AG08396 (cell line): ENCODE results near the gene FGFR4.
"Not testable (repeated sequence)": the region's sequence is repeated elsewhere in the genome, so short reads cannot be mapped to it uniquely, and the experiment has no call there.

ENCODE experiments used
- DNase-seq: peaks from one replicate; pipeline ENCODE4 v3.0.0; 2012; ENCODE audit warnings: low spot score, mixed read lengths

FGFR4 gene

GRCh38 chr5:177086654-177087397, at the start of gene FGFR4:
Gene FGFR4 (plus strand): TSS chr5:177086915. CDS start chr5:177089603, 2,688 bp downstream.
- DNase-seq, result peak; percentile 95

- no peak for DNase-seq
Measured at GRCh38 chr5:177036921-177037320, 49.8 kb upstream of the FGFR4 start.

DNA sequence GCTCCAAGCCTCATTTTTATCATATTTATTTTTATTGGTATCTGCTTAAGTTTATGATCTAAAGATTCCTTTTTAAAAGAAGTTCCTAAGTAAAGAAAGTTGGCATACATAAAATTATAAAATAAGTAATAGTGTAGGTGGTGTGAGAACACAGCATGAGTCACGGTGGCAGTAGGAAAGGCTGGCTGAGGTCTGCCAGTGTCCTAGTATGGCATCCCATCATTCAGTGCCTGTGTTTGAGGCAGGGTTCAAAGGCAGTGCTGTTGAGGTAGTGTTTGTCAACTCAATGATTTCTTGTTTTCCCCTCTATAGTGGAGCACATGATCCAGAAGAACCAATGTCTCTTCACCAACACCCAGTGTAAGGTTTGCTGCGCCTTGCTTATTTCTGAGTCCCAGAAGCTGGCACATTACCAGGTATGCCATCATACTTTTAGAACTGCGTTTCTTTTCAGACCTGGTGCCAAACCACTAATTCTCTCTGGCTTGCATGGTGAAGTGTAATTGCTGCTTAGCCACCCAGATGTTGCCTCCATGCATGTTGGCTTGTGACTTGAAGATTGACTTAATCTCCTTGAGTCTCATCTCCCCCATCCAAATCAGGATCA, 45.8 kb upstream of the FGFR4 start:
- DNase-seq, result peak; percentile 49

DNA sequence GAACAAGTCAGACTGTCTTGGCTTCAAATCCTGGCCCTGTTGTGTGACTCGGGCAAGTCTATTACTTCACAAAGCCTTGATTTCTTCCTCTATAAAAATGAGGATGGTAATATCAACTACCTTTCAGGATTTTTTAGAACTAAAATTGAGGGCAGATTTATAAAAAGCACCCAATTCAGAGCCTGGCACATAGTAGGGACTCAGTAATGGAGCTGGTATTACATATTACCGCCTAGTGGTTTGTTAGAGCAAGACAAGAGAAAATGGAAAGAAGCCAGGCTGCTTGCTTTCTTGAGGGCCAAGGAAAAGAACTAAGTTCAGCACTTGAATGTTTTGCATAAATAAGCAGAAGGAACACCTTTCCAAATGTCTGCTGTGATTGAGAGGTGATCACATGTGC, 44.8 kb upstream of the FGFR4 start:
- no peak for DNase-seq

DNA sequence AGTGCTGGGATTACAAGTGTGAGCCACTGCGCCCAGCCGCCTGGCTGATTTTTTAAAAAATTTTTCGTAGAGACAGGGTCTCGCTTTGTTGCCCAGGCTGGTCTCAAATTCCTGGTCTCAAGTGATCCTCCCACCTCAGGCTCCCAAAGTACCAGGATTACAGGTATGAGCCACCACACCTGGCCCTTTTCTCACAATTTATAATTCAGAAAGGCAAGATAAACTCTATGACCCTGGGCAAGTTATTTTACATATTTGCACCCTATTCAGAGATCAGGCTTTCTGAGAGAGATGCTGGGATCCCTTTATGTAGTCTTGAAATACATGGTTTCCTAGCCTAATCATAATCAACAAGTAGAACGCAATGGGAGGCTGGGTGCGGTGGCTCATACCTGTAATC, 43.6 kb upstream of the FGFR4 start:
- DNase-seq, result no peak

DNA sequence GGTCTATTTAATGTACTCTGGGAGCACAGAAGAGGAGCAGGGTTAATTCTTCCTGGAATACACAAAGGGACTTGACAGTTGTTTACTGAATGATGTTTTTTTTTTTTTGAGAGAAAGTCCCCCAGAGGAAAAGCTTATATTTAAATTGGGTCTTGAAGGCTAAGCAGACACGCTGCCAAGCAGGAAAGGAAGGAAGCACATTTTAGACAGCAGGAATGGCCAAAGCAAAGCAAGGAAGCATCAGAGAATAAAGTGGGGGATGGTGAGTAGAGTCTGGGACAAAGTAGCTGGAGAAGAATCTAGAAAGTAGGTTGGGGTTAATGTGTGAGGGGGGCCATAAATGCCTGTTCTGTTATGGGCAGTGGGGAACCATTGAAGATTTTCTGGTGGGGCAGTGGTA, 42.8 kb upstream of the FGFR4 start:
- no peak for DNase-seq

GRCh38 chr5:177044641-177045040, 42.1 kb upstream of the FGFR4 start:
- no peak for DNase-seq

DNA sequence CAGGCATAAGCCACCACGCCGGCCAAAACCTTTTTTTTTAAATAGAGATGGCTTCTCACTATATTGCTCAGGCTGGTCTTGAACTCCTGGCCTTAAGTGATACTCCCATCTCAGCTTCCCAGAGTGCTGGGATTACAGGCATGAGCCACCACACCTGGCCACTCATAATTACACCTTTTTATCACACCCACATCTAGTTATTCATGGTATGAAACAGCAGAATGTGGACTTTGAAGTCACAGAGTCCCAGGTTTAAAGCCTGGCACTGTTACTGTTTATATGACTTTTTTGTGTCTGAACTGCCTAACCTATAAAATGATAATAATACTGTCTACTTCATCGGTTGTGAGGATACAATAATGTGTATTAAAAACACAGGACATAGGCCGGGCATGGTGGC, 41.1 kb upstream of the FGFR4 start:
- DNase-seq, result no peak

DNA sequence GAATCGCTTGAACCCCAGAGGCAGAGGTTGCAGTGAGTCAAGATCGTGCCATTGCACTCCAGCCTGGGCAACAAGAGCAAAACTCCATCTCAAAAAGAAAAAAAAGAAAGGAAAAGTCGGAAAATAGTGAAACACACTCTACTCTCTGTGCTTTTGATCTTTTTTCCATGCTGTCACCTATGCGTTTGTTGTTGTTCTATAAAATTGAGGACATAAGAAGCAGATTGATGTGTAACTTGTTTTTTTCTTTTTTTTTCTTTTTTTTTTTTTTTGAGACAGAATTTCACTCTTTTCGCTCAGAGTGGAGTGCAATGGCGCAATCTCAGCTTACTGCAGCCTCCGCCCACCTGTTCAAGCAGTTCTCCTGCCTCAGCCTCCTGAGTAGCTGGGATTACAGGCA, 38.2 kb upstream of the FGFR4 start:
- DNase-seq, result not testable (repeated sequence)

DNA sequence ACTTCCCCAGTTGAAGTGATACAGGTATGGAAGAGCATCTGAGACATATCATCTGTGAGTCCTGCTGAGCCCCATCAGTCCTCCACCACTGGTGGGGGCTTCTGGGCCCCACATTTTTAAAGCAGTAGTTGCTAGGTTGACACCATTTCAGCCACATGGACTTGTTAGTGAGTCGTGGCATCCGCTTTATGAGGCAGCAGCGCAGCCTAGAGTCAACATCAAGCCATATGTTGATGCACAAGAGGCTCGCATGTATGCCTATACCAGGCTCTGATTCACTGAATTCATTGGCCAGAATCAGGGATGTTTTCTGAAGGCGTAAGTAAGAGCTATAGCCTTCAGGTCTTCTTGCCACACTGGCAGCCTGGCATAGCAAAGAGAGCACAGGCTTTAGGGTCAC, 37.4 kb upstream of the FGFR4 start:
- DNase-seq, result no peak

GRCh38 chr5:177064500-177065277, 22.0 kb upstream of the FGFR4 start:
- DNase-seq, result no peak

DNA sequence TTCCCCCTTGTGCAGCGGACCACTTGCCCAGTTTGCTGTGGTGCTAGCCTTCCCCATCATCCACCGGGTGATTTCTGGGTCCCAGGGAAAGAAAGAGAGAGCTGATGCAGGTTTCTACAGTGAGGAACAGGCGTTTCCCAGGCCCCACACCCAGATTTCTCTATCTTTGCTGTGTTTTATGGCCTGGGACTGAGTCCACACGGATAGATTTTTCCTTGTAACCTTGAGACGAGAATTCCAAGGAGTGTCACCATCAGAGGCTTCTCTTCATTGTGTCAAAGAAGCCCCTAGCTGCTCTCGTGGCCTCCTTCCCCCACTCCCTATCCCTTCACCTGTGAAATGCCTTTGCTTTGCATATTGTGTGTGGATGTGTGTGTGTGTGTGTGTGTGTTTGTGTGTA, 21.2 kb upstream of the FGFR4 start:
- DNase-seq, result no peak

DNA sequence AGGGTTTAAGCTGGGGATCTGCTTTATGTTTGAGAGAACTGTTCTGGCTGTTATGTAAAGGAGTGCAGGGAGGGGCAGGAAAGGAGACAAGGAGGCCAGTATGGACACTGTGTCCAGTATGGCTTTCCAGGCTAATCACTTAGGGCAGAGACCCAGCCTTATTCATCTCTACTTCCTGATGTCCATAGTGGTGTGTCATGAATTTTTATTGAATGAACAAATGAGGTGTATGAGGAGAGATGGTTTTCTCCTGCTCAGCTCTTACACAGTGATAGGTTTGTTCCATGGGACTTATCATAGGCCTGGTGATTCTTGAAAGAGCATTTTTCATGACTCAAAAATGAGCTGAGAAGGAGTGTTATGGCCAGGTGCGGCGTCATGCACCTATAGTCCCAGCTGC, 20.5 kb upstream of the FGFR4 start:
- no peak for DNase-seq

GRCh38 chr5:177067503-177067902, 19.2 kb upstream of the FGFR4 start:
- DNase-seq, result no peak

DNA sequence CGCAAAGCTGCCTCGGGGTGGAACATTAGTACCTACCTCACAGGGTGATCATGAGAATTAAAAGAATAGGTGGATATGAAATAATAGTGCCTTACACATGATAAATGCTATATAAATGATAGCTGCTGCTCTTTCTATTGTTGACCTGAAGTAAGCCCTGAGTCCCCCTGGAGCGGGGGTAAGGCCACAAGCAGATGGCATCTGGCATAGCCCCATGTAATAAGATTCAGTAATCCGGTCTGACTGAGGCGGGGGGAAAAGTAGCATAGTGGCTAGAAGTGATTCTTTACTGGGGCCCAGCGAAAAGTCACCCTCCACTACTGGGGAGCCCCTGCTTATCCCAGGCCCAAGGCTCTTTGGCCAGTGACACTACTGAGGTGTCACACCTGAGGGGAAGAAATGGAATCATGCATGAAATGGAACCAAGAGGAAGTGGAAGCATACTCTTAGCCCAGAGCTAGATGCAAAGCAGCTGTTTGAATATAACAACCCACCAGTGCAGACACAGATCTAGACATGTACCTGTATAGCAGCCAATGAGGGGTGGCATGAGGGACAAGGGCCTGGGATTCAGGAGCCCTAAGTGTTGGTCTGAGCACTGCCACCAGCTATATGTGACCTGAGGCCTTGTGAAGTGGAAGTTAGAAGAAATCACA, 16.1 kb upstream of the FGFR4 start:
- no peak for DNase-seq

DNA sequence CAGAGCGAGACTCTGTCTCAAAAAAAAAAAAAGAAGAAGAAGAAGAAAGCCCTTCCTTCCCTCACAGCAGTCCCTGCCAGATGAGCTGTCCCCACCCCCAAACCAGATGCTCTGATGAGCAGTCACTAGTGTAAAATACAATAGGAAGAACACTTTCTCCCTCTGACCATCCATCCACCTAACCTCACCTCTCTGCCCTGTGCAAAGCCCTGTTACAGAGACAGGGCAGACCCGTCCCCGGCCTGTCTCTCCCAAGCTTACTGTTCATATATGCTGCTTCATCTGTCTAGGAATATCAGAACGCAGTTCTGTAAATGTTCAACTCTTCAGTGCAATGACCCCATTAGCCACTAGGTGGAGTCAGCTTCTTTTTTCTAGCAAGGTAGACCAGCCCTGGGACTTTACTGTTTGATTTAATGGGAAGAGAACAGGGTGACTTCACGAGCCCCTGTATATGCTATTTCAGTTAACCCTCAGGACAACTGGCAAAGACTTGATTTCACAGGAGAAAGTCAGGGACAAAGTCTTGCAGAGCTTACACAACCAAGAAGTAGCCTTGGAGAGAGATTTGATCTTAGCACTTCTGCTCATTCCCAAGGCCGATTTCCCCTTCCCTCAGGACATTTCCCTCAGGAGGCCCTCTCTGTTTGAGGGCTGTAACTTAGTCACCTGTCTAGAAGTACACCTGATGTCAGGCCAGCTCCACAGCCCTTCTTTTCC, 14.9 kb upstream of the FGFR4 start:
- peak; percentile 68 for DNase-seq

- DNase-seq, result no peak
Measured at GRCh38 chr5:177077335-177077734, 9.4 kb upstream of the FGFR4 start.

GRCh38 chr5:177079606-177080005, 7.1 kb upstream of the FGFR4 start:
- DNase-seq, result no peak

DNA sequence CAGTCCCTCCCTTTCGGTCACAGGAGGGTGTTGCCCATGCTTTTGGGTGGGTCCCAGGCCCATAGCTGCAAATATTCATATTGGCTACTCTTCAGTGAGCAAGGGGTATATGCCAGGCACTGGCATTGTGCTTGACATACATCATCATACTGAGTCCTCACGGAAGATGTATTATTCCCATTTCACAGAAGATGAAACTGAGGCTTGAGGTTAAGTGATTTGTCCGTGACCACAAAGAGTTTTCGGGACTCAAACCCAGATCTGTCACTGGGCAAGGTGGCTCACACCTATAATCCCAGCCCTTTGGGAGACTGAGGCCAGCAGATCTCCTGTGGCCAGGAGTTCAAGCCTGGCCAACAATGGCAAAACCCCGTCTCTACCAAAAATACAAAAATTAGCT, 6.5 kb upstream of the FGFR4 start:
- no peak for DNase-seq

DNA sequence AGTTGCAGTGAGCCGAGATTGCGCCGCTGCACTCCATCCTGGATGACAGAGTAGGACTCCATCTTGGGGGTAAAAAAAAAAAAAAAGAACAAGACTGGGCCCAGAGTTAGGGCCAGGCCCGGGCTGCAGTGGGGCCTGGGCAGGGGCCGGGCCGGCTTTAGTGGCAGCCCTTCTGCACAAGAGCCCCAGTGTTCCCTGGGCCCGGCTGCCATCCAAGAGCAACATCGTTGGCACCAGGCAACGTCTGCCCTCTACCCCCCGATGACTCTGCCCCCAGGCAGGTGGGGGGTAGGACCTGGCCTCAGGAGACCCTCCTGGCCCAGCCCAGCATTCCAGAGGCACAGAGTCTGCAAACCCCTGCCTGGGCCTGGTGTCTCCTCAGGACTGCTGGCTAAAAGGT, 4.9 kb upstream of the FGFR4 start:
- DNase-seq, result no peak

DNA sequence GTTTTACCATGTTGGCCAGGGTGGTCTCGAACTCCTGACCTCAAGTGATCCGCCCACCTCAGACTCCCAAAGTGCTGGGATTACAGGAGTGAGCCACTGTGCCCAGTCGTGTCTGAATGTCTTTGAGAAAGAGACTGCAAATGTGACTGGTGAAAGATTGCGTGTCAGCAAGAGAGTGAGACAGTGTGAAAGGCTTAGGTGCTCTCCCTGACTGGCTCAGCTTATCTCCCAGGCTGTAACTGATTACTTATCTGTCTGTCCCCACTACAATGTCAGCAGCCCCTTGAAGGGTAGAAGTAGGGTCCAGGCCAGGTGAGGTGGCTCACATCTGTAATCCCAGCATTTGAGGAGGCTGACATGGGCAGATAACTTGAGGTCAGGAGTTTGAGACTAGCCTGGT, 3.4 kb upstream of the FGFR4 start:
- no peak for DNase-seq

- no peak for DNase-seq
Measured at GRCh38 chr5:177084175-177084574, 2.5 kb upstream of the FGFR4 start.
